Measurements from ENCODE around the gene POLR3C.

POLR3C gene

DNA sequence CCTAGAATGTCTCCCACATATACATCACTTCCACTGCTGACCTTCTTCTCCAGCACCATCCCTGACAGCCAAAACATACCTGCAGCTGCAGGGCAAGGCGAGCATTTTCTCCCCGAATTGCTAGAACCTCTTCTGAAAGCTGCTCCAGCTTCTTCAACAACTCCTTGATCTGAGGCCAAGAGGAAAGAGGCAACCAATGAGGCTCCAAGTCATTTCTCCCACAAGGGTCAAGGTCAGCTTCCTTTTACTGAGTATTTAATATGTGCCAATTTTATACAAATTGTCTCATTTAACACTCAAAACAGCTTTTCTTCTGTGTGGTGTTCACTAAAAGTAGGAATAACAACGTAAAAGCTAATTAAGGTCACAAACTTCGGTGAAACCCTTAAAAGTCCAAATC is 44.2 kb downstream of the POLR3C start:
- no peak overlapping the region for H3K4me3 ChIP-seq (ENCODE audit: low read depth, low read length)

DNA sequence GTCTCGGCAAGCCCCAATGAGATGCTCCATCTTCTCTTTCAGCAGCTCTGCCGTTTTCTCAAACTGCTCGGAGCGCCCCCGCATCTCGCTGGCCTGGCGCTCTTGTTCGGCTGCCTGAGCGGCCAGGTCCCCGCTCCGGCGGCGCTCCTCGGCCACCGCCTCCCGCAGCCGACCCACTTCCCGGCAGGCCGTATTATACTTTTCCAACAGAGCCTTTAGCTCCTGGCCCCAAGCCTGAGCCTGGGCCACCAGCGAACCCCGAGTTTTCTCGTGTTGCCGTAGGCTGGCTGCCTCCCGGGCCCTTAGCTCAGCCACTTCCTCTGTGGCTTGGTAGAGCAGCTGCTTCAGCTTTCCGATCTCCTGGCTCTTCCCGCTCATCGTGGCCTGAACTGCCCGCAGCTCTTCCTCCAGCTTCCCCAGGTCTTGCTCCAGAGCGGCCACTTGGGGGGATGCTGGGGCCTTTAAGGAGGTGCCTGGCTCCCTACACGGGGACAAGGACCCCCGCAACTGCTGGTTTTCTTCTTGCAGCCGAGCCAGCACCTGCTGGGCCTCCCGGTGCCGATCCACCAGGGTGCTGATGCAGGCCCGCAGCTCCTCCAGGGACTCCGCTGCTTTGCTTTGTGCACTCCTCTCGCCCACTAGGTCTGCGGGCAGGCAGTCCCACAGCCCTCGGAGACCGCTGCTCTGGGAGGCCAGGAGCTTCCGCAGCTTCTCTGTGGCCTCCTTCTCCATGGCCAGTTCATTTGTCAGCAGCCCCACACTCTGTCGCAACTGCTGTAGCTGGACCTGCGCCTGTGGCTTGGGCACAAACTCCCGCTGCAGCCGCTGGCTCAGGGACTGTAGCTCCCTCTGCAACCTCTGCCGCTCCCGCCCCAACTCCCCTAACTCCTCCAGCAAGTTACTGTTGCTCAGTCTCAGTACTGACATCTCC is 48.3 kb downstream of the POLR3C start:
- H3K4me3 ChIP-seq (ENCODE audit: low read depth, low read length), result peak overlapping the region; percentile 31

DNA sequence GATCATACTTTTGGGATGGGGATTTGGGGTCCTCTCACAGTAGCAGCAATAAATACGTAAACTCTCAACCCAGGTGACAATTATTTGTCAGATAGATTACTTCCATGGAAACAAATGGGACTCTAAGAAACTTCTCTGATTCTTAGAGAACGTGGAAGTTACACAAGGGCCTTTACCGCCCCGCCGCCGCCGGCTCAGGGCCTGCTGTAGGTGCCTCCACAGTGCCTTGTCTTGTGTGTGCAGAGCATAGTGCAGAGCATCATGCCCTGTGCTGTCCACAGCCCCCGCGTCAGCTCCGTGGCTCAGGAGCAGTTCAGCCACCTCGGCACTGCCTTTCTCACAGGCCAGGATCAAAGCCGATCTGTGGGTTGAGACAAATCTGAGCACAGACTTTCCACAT is 50.6 kb downstream of the POLR3C start:
- no peak overlapping the region for H3K4me3 ChIP-seq (ENCODE audit: low read depth, low read length)

DNA sequence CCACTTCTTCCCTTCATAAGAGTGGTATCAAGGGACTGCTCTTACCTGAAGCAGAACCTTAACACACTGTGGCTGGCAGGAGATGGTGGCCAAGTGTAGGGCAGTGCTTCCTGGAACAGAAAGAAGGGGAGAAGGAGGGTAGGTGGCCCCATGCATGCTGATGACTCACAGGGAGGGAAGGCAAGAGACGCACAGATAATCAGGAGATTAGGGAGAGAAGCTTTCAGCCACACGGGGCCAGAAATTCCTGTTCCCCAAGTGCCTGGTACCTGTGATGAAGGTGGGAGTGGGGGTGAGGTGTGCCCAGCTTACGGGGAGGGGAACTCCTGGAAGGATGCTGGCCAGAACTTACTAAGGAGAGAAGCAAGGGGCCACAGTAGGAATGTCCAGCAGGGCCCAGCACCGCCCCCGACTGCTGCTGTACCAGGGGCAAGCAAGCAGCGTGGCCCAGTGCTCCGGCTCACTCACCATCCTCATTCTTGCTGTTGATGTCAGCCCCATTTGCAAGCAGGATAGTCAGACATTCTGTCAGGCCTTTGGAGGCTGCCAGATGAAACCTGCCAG is 54.0 kb downstream of the POLR3C start:
- no peak overlapping the region for H3K4me3 ChIP-seq (ENCODE audit: low read depth, low read length)

DNA sequence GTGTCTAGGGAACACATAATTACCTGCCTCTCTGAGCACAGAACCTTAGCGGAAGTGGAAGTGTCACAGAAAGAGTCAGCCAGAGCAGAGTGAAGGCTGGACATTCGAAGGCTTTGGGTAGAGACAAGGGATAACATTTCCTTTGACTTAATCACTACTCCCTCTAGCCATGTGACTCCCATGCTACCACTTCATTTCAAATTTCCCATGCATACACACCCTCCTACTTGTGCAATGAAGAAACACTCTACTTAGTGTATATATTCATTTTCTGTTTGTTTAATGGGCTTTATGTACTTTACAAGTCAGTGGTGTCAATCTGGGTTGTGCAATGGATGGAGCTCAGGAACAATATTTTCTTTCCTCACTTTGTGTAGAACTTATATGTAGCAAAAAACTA is 54.7 kb downstream of the POLR3C start:
- H3K4me3 ChIP-seq (ENCODE audit: low read depth, low read length), result no peak overlapping the region

DNA sequence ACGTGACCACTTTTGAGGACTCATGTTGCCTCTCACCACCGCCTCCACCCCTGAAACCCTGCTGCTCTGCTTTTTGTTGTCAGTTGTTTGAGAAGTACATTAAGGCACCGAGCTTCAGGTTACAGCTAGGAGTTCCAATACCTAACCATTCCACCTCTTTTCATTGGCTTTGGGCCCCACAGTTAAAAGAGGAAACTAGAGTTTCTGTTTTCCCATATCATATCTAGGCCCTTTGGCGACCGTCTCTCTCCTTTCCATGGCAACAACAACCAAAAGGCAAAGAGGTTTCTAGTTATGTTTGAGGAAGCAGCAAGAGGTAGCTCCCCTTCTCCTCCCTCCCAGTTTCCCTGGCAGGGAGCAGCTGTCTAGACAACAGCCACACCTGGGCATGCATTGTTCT is 55.8 kb downstream of the POLR3C start:
- no peak overlapping the region for H3K4me3 ChIP-seq (ENCODE audit: low read depth, low read length)

DNA sequence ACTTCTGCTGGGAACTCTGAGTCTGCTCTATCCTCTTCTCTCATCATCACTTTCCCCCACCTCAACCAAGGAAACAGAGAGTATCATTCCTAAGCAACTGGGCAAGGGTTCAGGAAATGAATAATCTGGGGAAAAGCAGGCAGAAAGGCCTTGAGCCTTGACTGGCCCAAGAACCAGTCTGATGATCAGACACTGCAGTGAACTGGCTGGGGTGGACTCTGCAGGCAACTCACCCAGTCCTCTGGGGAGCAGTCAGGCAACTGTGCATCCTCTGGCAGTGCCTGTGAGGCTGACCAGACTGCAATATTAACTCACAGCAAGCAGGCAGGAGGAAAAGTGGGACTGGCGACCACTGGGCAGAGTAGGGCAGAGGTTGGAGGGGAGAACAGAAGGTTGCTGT is 60.7 kb downstream of the POLR3C start:
- H3K4me3 ChIP-seq (ENCODE audit: low read depth, low read length), result no peak overlapping the region

DNA sequence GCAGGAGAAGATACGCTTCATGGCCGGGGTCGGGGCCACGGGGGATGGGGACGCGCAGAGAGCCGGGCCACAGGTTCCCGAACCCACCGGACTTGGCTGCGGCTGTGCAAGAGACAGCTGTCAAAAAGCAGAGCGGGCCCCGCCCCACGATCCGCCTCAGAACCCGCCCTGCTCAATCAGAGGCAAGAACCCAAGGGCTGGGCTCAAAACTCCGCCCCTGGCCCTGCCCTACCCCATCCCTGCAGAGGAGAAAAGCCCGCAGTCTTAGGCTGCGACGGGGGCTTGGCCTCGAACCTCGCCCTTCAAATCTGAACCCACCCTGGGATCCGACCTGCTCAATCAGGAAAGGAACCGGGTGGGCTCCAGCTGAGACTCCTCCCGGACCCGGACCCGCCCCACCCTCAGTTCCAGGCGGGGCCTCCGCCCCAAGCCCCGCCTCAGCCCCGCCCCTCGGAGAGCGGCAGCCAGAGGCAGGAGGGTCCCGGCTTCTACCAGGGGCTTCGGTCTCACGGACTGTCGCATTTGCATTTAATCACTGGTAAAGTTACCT is 61.8 kb downstream of the POLR3C start, which contains the start of gene ANKRD35:
ANKRD35 (minus strand) TSS at position 129 of the 550 bp plus-strand sequence; CDS start at position 21, 108 bp downstream.
- H3K4me3 ChIP-seq (ENCODE audit: low read depth, low read length), result peak within 1 kb of the TSS; percentile 55

DNA sequence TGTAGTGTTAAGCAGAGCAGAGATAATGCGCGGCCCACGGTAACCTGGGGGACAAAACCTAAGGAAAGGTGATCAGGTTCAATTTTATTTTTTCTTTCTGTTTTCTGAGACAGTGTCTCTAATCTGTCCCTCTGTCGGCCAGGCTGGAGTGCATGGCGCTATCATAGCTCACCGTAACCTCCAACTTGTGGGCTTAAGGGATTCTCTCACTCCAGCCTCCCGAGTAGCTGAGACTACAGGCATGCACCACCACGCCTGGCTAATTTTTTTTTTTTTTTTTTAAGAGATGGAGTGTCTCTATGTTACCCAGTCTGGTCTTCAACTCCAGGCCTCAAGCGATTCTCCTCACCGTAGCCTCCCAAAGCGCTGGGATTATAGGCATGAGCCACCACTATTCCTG is 62.4 kb downstream of the POLR3C start:
- H3K4me3 ChIP-seq (ENCODE audit: low read depth, low read length), result peak overlapping the region; percentile 55

DNA sequence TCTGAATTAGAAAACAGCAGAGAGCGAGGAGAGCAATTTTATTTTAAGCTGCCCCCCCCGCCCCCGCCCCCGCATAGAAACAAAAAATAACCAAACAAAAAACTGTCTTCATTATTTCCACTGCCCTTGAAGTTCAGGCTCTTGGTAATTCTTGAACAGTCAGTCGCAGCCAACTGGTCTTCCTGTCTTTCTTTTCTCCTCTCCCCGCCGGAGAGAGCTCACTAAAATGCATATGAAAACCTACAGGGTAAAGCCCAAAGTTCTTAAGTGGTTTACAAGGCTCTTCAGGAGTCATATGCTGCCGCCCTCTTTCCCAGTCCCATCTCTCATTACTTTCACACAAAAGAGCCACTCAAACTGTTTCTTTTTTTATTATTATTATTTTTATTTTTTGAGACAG is 62.8 kb downstream of the POLR3C start:
- H3K4me3 ChIP-seq (ENCODE audit: low read depth, low read length), result no peak overlapping the region

DNA sequence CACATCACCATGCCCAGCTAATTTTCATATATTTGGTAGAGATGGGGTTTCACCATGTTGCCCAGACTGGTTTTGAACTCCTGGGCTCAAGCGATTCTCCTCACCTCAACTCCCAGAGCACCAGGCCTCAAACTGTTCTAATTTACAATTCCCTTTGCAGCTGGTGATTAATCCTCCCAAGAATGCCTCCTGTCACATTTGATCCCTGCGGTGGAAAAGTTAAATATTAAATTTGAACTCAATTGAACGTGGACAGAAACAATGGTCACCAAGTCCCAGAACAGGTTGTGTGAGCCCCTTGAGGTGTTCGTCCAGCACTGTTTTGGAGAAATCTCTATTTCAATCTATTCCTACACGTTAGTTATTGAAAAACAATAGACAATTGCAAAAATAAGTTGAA is 63.6 kb downstream of the POLR3C start:
- H3K4me3 ChIP-seq (ENCODE audit: low read depth, low read length), result no peak overlapping the region

DNA sequence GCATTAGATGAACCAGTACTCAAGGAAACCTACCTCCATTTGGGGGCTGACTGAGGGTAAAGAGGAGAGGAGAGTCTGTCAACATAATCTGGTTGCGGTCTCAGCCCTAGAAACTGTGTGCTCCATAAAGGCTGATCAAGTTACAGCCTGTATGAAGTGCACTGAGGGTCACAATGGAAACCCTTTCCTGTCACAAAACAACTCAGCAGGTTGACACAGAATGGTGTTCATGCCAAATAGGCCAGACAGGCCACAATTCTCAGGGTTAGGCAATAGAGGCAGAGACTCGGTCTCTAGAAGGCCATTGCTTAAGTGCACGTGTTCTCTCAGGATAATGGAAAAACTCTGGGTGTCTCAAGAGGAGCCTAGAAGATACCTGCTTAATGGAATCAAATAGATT is 65.7 kb downstream of the POLR3C start:
- no peak overlapping the region for H3K4me3 ChIP-seq (ENCODE audit: low read depth, low read length)

DNA sequence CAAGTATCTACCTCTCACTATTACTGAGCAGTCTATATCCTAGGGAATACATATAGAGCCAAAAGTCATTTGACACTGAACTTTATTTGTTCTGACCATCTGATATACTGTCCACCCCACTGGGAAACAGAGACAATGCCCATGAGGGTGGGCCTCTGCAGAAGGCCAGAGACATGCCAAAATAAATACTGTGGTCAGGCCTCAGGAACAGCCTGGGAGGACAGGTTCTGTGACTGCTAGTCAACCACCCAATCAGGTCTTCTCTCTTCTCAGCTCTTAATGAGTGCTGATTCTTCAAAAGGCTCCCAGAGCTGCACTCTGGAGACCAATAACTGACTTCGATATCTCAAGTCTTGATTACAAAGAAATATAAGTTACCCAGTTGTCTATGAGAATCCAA is 67.1 kb downstream of the POLR3C start:
- H3K4me3 ChIP-seq (ENCODE audit: low read depth, low read length), result no peak overlapping the region

DNA sequence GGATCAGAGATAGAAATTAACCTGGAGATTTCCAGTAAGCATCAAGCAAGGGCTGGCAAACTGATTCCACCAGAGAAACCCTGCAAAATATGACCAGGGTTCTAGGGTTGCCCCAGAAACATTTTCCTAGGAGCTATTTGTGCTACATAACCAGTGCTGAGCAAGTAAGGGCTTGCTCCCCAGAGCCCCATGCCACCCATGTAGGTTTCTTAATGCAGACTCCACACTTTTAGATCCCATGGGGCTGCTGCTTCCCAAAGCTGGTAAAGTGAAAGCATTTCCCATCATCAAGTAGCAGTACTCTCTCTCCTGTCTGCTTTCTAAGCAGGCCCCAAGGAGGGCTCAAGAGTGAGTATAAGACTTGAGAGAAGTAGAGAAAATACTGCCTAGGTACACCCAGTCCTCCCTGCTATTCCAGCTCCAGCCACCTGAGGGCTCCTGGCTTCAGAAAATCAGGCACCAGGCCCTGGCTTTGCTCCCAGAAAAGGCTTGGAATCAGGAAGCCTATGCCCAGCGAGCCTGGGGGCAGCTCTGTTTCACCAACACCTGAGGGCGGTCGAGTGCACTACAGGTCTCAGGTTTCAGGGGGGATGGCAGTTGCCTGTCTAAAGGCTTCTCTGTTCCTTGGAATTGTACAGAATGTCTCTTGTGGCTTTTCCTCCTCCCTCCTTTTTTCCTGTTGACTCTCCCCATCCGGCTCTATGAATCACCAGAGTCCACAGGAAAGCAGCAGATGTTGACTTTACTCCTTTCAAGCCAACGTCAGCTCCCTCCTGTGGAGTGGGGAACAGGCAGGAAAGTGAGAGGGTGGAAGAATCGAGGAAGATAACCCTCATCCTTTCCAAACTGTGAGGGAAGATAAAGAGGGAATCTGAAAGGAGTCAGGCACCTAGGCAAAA is 67.8 kb downstream of the POLR3C start:
- no peak overlapping the region for H3K4me3 ChIP-seq (ENCODE audit: low read depth, low read length)

DNA sequence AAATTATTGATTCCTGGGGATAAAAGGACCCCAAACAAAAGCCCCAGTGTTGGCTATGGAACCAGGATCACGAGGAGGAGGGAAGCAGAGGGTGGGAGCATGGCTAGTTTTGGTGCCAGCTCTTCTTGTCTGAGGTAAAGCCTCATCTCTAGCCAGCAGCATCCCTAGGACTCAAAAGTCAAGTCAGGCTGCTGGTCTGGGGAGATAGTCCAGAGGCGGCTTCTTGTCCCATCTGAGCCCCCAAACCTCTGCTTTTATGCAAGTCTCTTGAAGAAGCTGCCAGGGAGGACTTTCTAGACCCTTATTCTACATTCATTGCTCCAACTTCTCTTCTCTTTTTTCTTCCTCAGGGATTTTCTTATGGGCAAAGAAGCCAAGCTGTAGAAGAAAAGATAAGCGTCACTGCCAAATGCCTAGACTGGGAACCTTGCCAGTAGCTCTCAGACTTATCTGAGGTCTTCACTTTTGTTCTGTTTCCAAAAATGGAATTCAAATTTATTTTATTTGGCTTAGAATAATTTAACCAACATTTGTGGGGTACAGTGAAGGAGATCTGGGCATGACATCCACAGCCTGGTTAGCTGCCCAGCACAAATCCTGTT is 68.6 kb downstream of the POLR3C start:
- H3K4me3 ChIP-seq (ENCODE audit: low read depth, low read length), result no peak overlapping the region

DNA sequence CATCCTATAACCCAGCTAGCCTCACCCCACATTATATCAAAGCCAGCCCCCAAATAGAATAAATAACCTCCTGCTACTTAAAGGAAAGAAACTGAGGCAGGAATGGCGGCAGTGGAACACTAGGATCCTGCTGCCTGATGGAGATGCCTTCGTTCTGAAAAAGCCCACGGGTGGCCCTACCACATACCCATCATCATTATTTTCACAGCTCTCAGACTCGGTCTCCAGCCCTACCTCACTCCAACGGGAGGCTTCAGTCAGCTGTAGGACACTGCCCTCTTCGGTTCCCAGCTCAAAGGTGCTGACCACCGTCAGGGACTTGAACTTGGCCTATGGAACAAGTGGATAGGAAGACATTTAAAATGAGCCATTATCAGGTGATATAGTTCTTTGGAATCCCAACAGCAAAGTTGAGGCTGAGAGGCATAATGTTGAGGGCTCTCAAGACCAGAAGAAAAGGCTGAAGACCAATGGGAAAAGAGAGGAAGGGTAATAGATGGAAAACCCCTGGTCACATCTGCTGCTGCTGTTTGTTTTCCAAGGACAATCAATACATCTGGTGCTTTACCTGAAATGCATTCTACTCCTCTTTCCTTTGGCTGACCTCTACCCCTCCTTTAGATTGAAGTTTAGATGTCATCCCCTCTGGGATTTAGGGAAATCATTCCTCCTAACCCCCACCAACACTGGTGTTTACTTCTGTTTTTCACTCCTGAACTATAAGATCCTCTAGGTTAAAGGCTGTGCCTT is 69.5 kb downstream of the POLR3C start:
- no peak overlapping the region for H3K4me3 ChIP-seq (ENCODE audit: low read depth, low read length)
